HepG2 (cell line): ENCODE data around the gene YIF1B.

Source experiments
- DBP ChIP-seq: sonication (generic); formaldehyde crosslinking; IDR thresholded peaks from 2 replicates; pipeline ENCODE4 v1.4.0; 2020; ENCODE audit warnings: missing genetic modification reagents; ENCODE audit errors: not compliant biosample characterization
- HMGXB4 ChIP-seq, 2 experiments: sonication (generic) in 1 of 2; formaldehyde crosslinking in 1 of 2; IDR thresholded peaks; 2 replicates each; pipeline versions ENCODE4 v1.4.0 to v1.6.1; 2018 to 2020; ENCODE audit warnings: missing genetic modification reagents in 2 of 2, borderline replicate concordance in 1 of 2, low read depth in 1 of 2, mild to moderate bottlenecking in 1 of 2, missing biosample characterization in 1 of 2
- NBN ChIP-seq: fragments of 450-650 bp; conservative IDR thresholded peaks from 2 replicates; pipeline ENCODE4 v1.6.1; 2017
- NFYC ChIP-seq: IDR thresholded peaks from 2 replicates; pipeline ENCODE4 v1.6.1; 2016; ENCODE audit warnings: missing genetic modification reagents, missing compliant biosample characterization
- POLR2AphosphoS5 ChIP-seq: IDR thresholded peaks from 2 replicates; pipeline ENCODE4 v1.6.1; 2012; ENCODE audit warnings: low read depth, low read length
- RFX5 ChIP-seq: IDR thresholded peaks from 2 replicates; pipeline ENCODE4 v1.6.1; 2011; ENCODE audit warnings: low read depth, low read length, improper control_type of control experiment
- SMAD3 ChIP-seq: sonication (generic); formaldehyde crosslinking; IDR thresholded peaks from 2 replicates; pipeline ENCODE4 v1.4.0; 2020; ENCODE audit warnings: missing genetic modification reagents
- ZNF646 ChIP-seq: sonication (generic); formaldehyde crosslinking; IDR thresholded peaks from 2 replicates; pipeline ENCODE4 v1.9.0; 2021; ENCODE audit warnings: mild to moderate bottlenecking, missing genetic modification reagents
- TF ChIP-seq, protein P1 (sequence below): IDR thresholded peaks from 2 replicates; pipeline ENCODE4 v1.6.1; 2016; ENCODE audit warnings: missing compliant biosample characterization, missing genetic modification reagents, borderline replicate concordance

GRCh38 chr19:38264486-38265212, 51.1 kb downstream of the YIF1B start, which contains the start of gene SPINT2:
- TF ChIP-seq DBP (no peak), HMGXB4 (CRISPR knock-in tag; IDR thresholded peaks at IDR 0.05; ENCODE audit: borderline replicate concordance in 1 of 2, low read depth in 1 of 2) (no peak), POLR2AphosphoS5 (no peak), RFX5 (no peak), NBN (no peak), NFYC (CRISPR knock-in tag) (no peak), SMAD3 (no peak), ZNF646 (CRISPR knock-in tag) (no peak)
- TF ChIP-seq, protein P1, sequence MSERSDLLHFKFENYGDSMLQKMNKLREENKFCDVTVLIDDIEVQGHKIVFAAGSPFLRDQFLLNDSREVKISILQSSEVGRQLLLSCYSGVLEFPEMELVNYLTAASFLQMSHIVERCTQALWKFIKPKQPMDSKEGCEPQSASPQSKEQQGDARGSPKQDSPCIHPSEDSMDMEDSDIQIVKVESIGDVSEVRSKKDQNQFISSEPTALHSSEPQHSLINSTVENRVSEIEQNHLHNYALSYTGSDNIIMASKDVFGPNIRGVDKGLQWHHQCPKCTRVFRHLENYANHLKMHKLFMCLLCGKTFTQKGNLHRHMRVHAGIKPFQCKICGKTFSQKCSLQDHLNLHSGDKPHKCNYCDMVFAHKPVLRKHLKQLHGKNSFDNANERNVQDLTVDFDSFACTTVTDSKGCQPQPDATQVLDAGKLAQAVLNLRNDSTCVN (CRISPR knock-in tag): no peak
